PC-3 (cell line): ENCODE measurements around the gene NMUR2. TPM values are rescaled to one million over a fixed set of nuclear protein-coding genes. Genes with fewer than 3 reads are reported as not detected.

ENCODE experiments used
- ATAC-seq: fragments of 200-7000 bp; cut with Tn5 transposase; 2 replicates; pipeline ENCODE4 v1.9.1; 2020; ENCODE audit warnings: mild to moderate bottlenecking, moderate library complexity
- BruUV-seq: library from RNA; stranded (reverse); fragments of 400-500 nt; replicated peaks from 2 replicates; lab custom pipeline; 2021; lab: Mats Ljungman, UMichigan
- CTCF ChIA-PET: fragments of 300-600 bp; sonication (Branson Sonifier 250); formaldehyde crosslinking; loops from one replicate; lab custom pipeline; 2022; ENCODE audit warnings: antibody characterized with exemption; lab: Charles Lee
- POLR2A ChIA-PET: fragments of 300-600 bp; sonication (Branson Sonifier 250); formaldehyde crosslinking; loops from one replicate; lab custom pipeline; 2022; ENCODE audit warnings: antibody characterized with exemption; ENCODE audit not compliant: unreplicated experiment; lab: Charles Lee
- DNase-seq: peaks from one replicate; pipeline ENCODE4 v3.0.0-alpha.2; 2015
- H2AFZ ChIP-seq: fragments of 300-600 bp; sonication (generic); 2 replicates; pipeline ENCODE4 v1.6.0; 2016; ENCODE audit warnings: antibody characterized with exemption, low read length
- H3F3A ChIP-seq: fragments of 300-600 bp; sonication (generic); one replicate; pipeline ENCODE4 v1.6.0; 2017; ENCODE audit warnings: antibody characterized with exemption, low read length, control low read depth, mild to moderate bottlenecking; ENCODE audit not compliant: unreplicated experiment
- H3K27ac ChIP-seq: fragments of 300-600 bp; sonication (generic); 2 replicates; pipeline ENCODE4 v1.5.1; 2016; ENCODE audit warnings: mild to moderate bottlenecking, low read length
- H3K27me3 ChIP-seq: fragments of 300-600 bp; sonication (generic); 2 replicates; pipeline ENCODE4 v1.6.1; 2016; ENCODE audit warnings: low read length, mixed read lengths
- H3K36me3 ChIP-seq: fragments of 300-600 bp; sonication (generic); 2 replicates; pipeline ENCODE4 v1.6.1; 2016; ENCODE audit warnings: low read depth, mixed run types, low read length, mixed read lengths
- H3K4me1 ChIP-seq: fragments of 300-600 bp; sonication (generic); 2 replicates; pipeline ENCODE4 v1.5.1; 2016; ENCODE audit warnings: low read length; ENCODE audit not compliant: insufficient read depth
- H3K4me2 ChIP-seq: fragments of 300-600 bp; sonication (generic); 2 replicates; pipeline ENCODE4 v1.6.0; 2016; ENCODE audit warnings: low read length
- H3K4me3 ChIP-seq: fragments of 300-600 bp; sonication (generic); 2 replicates; pipeline ENCODE4 v1.5.1; 2016; ENCODE audit warnings: mild to moderate bottlenecking, low read length, mixed read lengths
- H3K79me2 ChIP-seq: fragments of 300-600 bp; sonication (generic); 2 replicates; pipeline ENCODE4 v1.6.1; 2017; ENCODE audit warnings: low read length, mixed read lengths
- H3K9ac ChIP-seq: fragments of 300-600 bp; sonication (generic); 2 replicates; pipeline ENCODE4 v1.6.0; 2016; ENCODE audit warnings: mild to moderate bottlenecking, low read length
- H3K9me2 ChIP-seq: fragments of 300-600 bp; sonication (generic); replicated peaks from 2 replicates; pipeline ENCODE4 v1.6.1; 2016; ENCODE audit warnings: mixed run types, low read length, mixed read lengths
- H3K9me3 ChIP-seq: fragments of 300-600 bp; sonication (generic); 2 replicates; pipeline ENCODE4 v1.6.1; 2016; ENCODE audit warnings: low read length, mixed read lengths
- H4K20me1 ChIP-seq: fragments of 300-600 bp; sonication (generic); 2 replicates; pipeline ENCODE4 v1.6.1; 2016; ENCODE audit warnings: low read length, mixed read lengths
- EZH2 ChIP-seq: fragments of 300-600 bp; sonication (generic); IDR thresholded peaks from one replicate; pipeline ENCODE4 v1.6.1; 2017; ENCODE audit warnings: antibody characterized with exemption, mild to moderate bottlenecking, low read length; ENCODE audit not compliant: unreplicated experiment
- EZH2phosphoT487 ChIP-seq: fragments of 300-600 bp; sonication (generic); IDR thresholded peaks from 2 replicates; pipeline ENCODE4 v1.6.1; 2018; ENCODE audit warnings: mild to moderate bottlenecking, antibody characterized with exemption, low read length, borderline replicate concordance
- intact Hi-C: fragments of 100-400 bp; cut with micrococcal nuclease; formaldehyde crosslinking; loops from 2 replicates; pipeline ENCODE4 v1.9.0; 2023
- total RNA-seq: library from RNA; depleted of rRNA; stranded (reverse); fragments of >200 nt; gene quantifications from 2 replicates; pipeline ENCODE4 v1.2.3, GENCODE V29; 2014
- TF ChIP-seq, protein P1 (sequence below): fragments of 300-600 bp; sonication (generic); conservative IDR thresholded peaks from 2 replicates; pipeline ENCODE4 v1.5.1; 2017; ENCODE audit warnings: antibody characterized with exemption, low read depth, mild to moderate bottlenecking, low read length

The NMUR2 gene
- total RNA-seq, 1 experiment from 2014 or later, result not detected

DNA sequence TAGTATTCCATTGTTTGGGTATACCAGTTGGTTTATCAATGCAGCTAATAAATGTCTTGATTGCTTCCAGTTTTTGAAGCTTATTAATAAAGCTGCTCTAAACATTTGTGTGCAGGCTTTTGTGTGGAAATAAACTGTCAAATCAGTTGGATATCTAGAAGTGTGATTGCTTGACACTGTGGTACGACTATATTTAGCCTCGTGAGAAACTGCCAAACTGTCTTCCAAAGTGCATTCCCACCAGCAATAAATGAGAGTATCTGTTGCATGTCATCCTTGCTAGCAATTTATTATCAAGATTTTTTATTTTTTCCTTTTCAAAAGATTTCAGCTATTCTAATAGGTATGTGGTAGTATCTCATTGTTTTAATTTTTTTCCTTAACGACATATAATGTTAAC, 37.5 kb downstream of the NMUR2 start:
- BruUV-seq, result no TSS peak
- Histone ChIP-seq H2AFZ (no peak overlapping the region), H3K36me3 (no peaks in the 10 kb centered on the region), H3F3A (no peaks in the 10 kb centered on the region), H4K20me1 (no peaks in the 10 kb centered on the region), H3K4me1 (no peaks in the 10 kb centered on the region), H3K9me2 (no peaks in the 10 kb centered on the region), H3K27ac (no peak overlapping the region), H3K9ac (no peak overlapping the region), H3K4me2 (no peak overlapping the region), H3K79me2 (no peaks in the 10 kb centered on the region), H3K27me3 (no peaks in the 10 kb centered on the region), H3K9me3 (no peaks in the 10 kb centered on the region; the same call in 1 of the 2 replicates), H3K4me3 (no peak overlapping the region)
- no peak for DNase-seq
- POLR2A ChIA-PET, result no interaction called here
- ATAC-seq, result no peak
- intact Hi-C loops, result no loop called here
- no peak for TF ChIP-seq EZH2phosphoT487
- TF ChIP-seq EZH2, result no peak
- TF ChIP-seq, protein P1, sequence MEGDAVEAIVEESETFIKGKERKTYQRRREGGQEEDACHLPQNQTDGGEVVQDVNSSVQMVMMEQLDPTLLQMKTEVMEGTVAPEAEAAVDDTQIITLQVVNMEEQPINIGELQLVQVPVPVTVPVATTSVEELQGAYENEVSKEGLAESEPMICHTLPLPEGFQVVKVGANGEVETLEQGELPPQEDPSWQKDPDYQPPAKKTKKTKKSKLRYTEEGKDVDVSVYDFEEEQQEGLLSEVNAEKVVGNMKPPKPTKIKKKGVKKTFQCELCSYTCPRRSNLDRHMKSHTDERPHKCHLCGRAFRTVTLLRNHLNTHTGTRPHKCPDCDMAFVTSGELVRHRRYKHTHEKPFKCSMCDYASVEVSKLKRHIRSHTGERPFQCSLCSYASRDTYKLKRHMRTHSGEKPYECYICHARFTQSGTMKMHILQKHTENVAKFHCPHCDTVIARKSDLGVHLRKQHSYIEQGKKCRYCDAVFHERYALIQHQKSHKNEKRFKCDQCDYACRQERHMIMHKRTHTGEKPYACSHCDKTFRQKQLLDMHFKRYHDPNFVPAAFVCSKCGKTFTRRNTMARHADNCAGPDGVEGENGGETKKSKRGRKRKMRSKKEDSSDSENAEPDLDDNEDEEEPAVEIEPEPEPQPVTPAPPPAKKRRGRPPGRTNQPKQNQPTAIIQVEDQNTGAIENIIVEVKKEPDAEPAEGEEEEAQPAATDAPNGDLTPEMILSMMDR, result no peak
- CTCF ChIA-PET, result no interaction called here

DNA sequence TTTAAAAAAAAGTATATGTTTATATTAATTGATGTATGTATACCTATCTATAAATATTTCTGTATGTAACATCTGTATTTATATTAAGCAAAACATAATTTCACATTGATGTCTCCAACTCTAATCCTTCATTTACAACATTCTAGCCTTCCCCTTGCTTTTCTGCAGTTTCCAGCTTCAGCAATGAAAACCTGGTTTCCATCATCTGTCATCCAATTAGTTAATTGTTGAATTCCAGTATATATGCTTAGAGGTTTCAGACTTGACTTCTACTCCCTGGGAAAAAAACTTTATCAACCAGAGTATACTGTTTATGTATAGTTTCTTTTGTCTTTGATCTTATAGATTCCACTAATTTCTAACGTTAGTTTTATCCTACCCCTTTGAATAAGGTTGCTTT, 38.4 kb downstream of the NMUR2 start:
- Histone ChIP-seq H3K9me2 (no peaks in the 10 kb centered on the region), H3K27ac (no peak overlapping the region), H3K27me3 (no peaks in the 10 kb centered on the region), H3F3A (no peaks in the 10 kb centered on the region), H4K20me1 (no peaks in the 10 kb centered on the region), H3K4me3 (no peak overlapping the region), H3K36me3 (no peaks in the 10 kb centered on the region), H3K9ac (no peak overlapping the region), H3K79me2 (no peaks in the 10 kb centered on the region), H3K4me2 (no peak overlapping the region), H3K9me3 (no peaks in the 10 kb centered on the region; the same call in 1 of the 2 replicates), H3K4me1 (no peaks in the 10 kb centered on the region), H2AFZ (no peak overlapping the region)
- intact Hi-C loops, result no loop called here
- no TSS peak for BruUV-seq
- TF ChIP-seq EZH2 (no peak), EZH2phosphoT487 (no peak)
- TF ChIP-seq, protein P1, result no peak
- DNase-seq (no peak), ATAC-seq (no peak)
- POLR2A ChIA-PET, result no interaction called here
- CTCF ChIA-PET, result no interaction called here

DNA sequence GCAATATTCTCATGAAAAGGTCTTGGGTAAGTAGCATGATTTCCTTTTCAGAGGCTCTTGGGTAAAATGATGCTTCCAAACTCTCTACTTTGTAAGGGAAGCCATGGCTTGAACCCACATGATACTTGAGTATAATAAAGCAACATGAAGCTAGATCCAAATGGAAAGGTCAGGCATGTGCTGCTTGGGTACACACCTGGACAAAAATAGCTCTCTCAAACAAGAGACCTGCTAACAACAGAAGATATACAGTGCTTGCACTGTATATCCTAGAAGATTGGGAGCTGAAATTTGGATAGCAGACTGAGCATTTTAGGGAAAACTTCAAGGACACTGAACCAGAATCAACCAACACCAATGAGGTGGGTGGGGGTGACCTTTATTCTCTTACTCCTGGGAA, 40.2 kb downstream of the NMUR2 start:
- H3K36me3 ChIP-seq, result no peaks in the 10 kb centered on the region
- DNase-seq (no peak), ATAC-seq (no peak)
- H3K9me2 ChIP-seq, result no peaks in the 10 kb centered on the region
- H3K9me3 ChIP-seq, result no peaks in the 10 kb centered on the region; the same call in 1 of the 2 replicates
- H3K4me2 ChIP-seq, result no peak overlapping the region
- TF ChIP-seq, protein P1, result no peak
- TF ChIP-seq EZH2 (no peak), EZH2phosphoT487 (no peak)
- H3K79me2 ChIP-seq, result no peaks in the 10 kb centered on the region
- H3K4me3 ChIP-seq, result no peak overlapping the region
- H2AFZ ChIP-seq, result no peak overlapping the region
- H4K20me1 ChIP-seq, result no peaks in the 10 kb centered on the region
- POLR2A ChIA-PET, result no interaction called here
- CTCF ChIA-PET, result no interaction called here
- H3K9ac ChIP-seq, result no peak overlapping the region
- intact Hi-C loops, result no loop called here
- no peak overlapping the region for H3K27ac ChIP-seq
- H3K4me1 ChIP-seq, result no peaks in the 10 kb centered on the region
- no peaks in the 10 kb centered on the region for H3F3A ChIP-seq
- no TSS peak for BruUV-seq
- H3K27me3 ChIP-seq, result no peaks in the 10 kb centered on the region
